Fibroblast of lung (primary cell): Measurements from ENCODE around the gene MAP3K4.

ENCODE experiments used
- CTCF ChIP-seq, 2 donors: IDR thresholded peaks in 1 of 2; conservative IDR thresholded peaks in 1 of 2; 1 replicate in 1 of 2; 2 replicates in 1 of 2; pipeline ENCODE4 v1.5.1; 2011 to 2012; ENCODE audit warnings: low read length in 2 of 2, control low read depth in 1 of 2, inconsistent platforms in 1 of 2, low read depth in 1 of 2, mild to moderate bottlenecking in 1 of 2
- EZH2 ChIP-seq: IDR thresholded peaks from 2 replicates; pipeline ENCODE4 v1.5.1; 2012; ENCODE audit warnings: low read length, control low read depth, mild to moderate bottlenecking; ENCODE audit errors: missing control alignments

- no peak for TF ChIP-seq CTCF (conservative IDR thresholded peaks at IDR 0.05 in 1 of 2, IDR thresholded peaks at IDR 0.05 in 1 of 2; ENCODE audit: low read depth in 1 of 2, low read length in 2 of 2)
- no peak for TF ChIP-seq EZH2
Observed at GRCh38 chr6:161064915-161065314, 73.3 kb downstream of the MAP3K4 start.
